GM12878 (cell line): ENCODE data around the gene UMAD1. TPM values are rescaled to one million over a fixed set of nuclear protein-coding genes. Genes with fewer than 3 reads are reported as not detected.
A peak's percentile ranks its signal among the peaks of the same experiment; 100 is the strongest.

Experiments
- CBFB ChIP-seq: IDR thresholded peaks from 2 replicates; pipeline ENCODE4 v1.6.1; 2016; ENCODE audit warnings: antibody characterized with exemption, low read depth
- CREM ChIP-seq: IDR thresholded peaks from 2 replicates; pipeline ENCODE4 v1.6.1; 2014; ENCODE audit warnings: antibody characterized with exemption, low read depth
- E4F1 ChIP-seq: fragments of 450-650 bp; IDR thresholded peaks from 2 replicates; pipeline ENCODE4 v1.6.1; 2018; ENCODE audit warnings: borderline replicate concordance, mild to moderate bottlenecking; ENCODE audit not compliant: partially characterized antibody
- FOXK2 ChIP-seq: fragments of 450-650 bp; IDR thresholded peaks from 2 replicates; pipeline ENCODE4 v1.6.1; 2017; ENCODE audit warnings: mild to moderate bottlenecking, moderate library complexity
- GABPA ChIP-seq: IDR thresholded peaks from 2 replicates; pipeline ENCODE4 v1.6.1; 2014; ENCODE audit warnings: antibody characterized with exemption, low read depth, mild to moderate bottlenecking, inconsistent platforms
- HCFC1 ChIP-seq: fragments of 150-350 bp; IDR thresholded peaks from 2 replicates; pipeline ENCODE4 v1.6.1; 2014; ENCODE audit warnings: low read length
- HDAC2 ChIP-seq: fragments of 200-600 bp; sonication (generic); IDR thresholded peaks from 2 replicates; pipeline ENCODE4 v1.6.1; 2017
- HDAC6 ChIP-seq: fragments of 200-600 bp; sonication (generic); IDR thresholded peaks from one replicate; pipeline ENCODE4 v1.8.0; 2017; ENCODE audit warnings: antibody characterized with exemption; ENCODE audit not compliant: unreplicated experiment
- IKZF2 ChIP-seq, 2 experiments: fragments of 450-650 bp; IDR thresholded peaks; 2 replicates each; pipeline ENCODE4 v1.6.1; 2017; ENCODE audit warnings: mild to moderate bottlenecking in 2 of 2, moderate library complexity in 2 of 2
- JUNB ChIP-seq: IDR thresholded peaks from 2 replicates; pipeline ENCODE4 v1.6.1; 2016; ENCODE audit warnings: antibody characterized with exemption, mild to moderate bottlenecking
- LARP7 ChIP-seq: fragments of 450-650 bp; IDR thresholded peaks from 2 replicates; pipeline ENCODE4 v1.6.1; 2017; ENCODE audit warnings: mild to moderate bottlenecking
- MEF2B ChIP-seq: fragments of 450-650 bp; IDR thresholded peaks from 2 replicates; pipeline ENCODE4 v1.6.1; 2018; ENCODE audit warnings: mild to moderate bottlenecking, moderate library complexity; ENCODE audit not compliant: partially characterized antibody, poor library complexity, severe bottlenecking
- NR2F1 ChIP-seq: fragments of 450-650 bp; conservative IDR thresholded peaks from 2 replicates; pipeline ENCODE4 v1.6.1; 2017; ENCODE audit warnings: mild to moderate bottlenecking
- PAX5 ChIP-seq: IDR thresholded peaks from 2 replicates; pipeline ENCODE4 v1.6.1; 2011; ENCODE audit warnings: low read depth, low read length, borderline replicate concordance
- RBBP5 ChIP-seq: fragments of 200-600 bp; sonication (generic); conservative IDR thresholded peaks from 2 replicates; pipeline ENCODE4 v1.6.1; 2016
- RCOR1 ChIP-seq: conservative IDR thresholded peaks from 2 replicates; pipeline ENCODE4 v1.6.1; 2012; ENCODE audit warnings: low read depth, low read length, improper control_type of control experiment
- SMAD5 ChIP-seq: IDR thresholded peaks from 2 replicates; pipeline ENCODE4 v1.6.1; 2016; ENCODE audit warnings: antibody characterized with exemption, low read depth
- SUPT20H ChIP-seq: IDR thresholded peaks from 2 replicates; pipeline ENCODE4 v1.6.1; 2011; ENCODE audit warnings: low read depth, mild to moderate bottlenecking, low read length, moderate library complexity, borderline replicate concordance; ENCODE audit not compliant: control insufficient read depth
- TARDBP ChIP-seq: IDR thresholded peaks from 2 replicates; pipeline ENCODE4 v1.6.1; 2016; ENCODE audit warnings: borderline replicate concordance
- ZBED1 ChIP-seq: IDR thresholded peaks from 2 replicates; pipeline ENCODE4 v1.6.1; 2016; ENCODE audit warnings: borderline replicate concordance
- ZNF207 ChIP-seq: fragments of 450-650 bp; IDR thresholded peaks from 2 replicates; pipeline ENCODE4 v1.6.1; 2014; ENCODE audit warnings: antibody characterized with exemption, mild to moderate bottlenecking, borderline replicate concordance
- ZNF217 ChIP-seq: fragments of 450-650 bp; IDR thresholded peaks from 2 replicates; pipeline ENCODE4 v1.6.1; 2017; ENCODE audit warnings: antibody characterized with exemption, mild to moderate bottlenecking
- ZNF687 ChIP-seq: fragments of 450-650 bp; IDR thresholded peaks from 2 replicates; pipeline ENCODE4 v1.6.1; 2017; ENCODE audit warnings: mild to moderate bottlenecking, moderate library complexity
- polyA plus RNA-seq, 11 experiments: library from polyadenylated mRNA; depleted of rRNA in 4 of 11; unstranded in 6 of 11; stranded (reverse) in 5 of 11; fragments of >200 nt; fragmentation: Nextera tagmentation in 4 of 11; fragmentation: Illumina TruSeq in 1 of 11; extraction: Ambion mirVana in 4 of 11; extraction: Trizol in 1 of 11; gene quantifications; 1 replicate in 1 of 11; 2 replicates in 10 of 11; pipeline versions ENCODE4 v1.2.1 to v1.2.3, GENCODE V29; 2011 to 2016; ENCODE audit warnings: inconsistent platforms in 2 of 11, missing spikeins in 2 of 11, low read depth in 1 of 11
- total RNA-seq, 4 experiments: library from RNA; depleted of rRNA in 3 of 4; stranded (reverse); fragments of >200 nt in 3 of 4; fragmentation: Illumina TruSeq in 1 of 4; extraction: Trizol in 1 of 4; gene quantifications; 2 replicates each; pipeline versions ENCODE4 v1.2.1 to v1.2.3, GENCODE V29; 2013 to 2021

The UMAD1 gene
- total and polyA plus RNA-seq, 10 of the 15 experiments (the other 5 are each of a cell fraction or from before 2014, with no cell fraction given) = 6.0 to 28.6 (median 9.3) TPM

DNA sequence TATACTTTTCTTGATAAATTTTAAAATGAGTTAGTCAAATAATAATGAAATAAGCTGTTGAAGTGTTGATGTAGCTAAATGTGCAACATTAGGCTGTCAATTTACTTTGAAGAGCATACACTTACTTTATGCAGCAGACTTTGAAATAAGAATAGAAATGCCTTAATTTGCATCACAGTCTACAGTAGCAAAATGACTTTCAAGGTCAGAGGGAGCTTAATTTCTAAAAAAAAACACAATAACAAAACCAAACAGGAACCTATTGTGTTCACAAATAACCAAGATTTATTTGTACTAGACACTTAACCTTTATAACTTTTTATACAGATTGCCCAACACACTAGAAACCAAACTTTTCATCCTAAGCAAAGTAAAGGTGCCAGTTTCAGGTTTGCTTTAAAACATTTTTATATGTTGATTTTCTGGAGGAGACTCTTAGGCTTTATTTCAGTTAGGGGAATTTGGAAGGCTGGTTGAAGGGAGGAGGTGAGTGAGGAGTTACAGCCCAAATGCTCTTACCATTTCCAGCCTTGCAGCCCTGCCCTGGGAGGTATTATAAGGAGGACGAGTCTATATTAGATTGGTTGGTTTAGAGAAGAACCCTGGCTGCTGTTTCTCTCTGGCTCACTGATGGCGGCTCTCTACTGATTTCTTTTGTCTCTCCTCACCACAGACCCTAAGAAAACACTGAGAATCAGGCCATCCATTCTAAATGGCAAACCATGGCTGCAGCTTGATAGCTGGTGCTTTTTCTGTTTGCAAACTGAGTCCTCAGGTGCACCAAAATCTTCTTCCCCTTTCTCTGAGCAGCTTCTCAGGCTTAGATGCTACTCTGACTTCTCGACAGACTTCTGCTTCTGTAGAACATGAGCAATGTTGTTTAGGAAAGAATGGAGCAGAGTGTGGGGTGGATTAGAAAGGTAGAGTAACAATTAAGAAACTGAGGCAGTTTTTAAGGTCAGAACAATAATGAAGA is 133.1 kb downstream of the UMAD1 start (continued):
- TF ChIP-seq ZNF687 (no peak), ZBED1 (no peak), RBBP5 (no peak), JUNB (0 out of 2 replicates have a peak, but pooled peaks have one; percentile 8), CREM (no peak), PAX5 (no peak), E4F1 (no peak), CBFB (no peak), TARDBP (no peak), GABPA (0 out of 2 replicates have a peak, but pooled peaks have one; percentile 3), MEF2B (peak; percentile 71), IKZF2 (IDR thresholded peaks at IDR 0.05) (no peak), HCFC1 (no peak), HDAC2 (no peak), HDAC6 (no peak), NR2F1 (peak; percentile 59), FOXK2 (no peak), ZNF217 (peak; percentile 65; the same call in 1 of the 2 replicates), SUPT20H (no peak), LARP7 (no peak), RCOR1 (no peak), ZNF207 (no peak), SMAD5 (no peak)
